HL-60 (cell line): ENCODE measurements around the gene ABCF1.

Experiments
- DNase-seq, 2 experiments: peaks; one replicate each; pipeline ENCODE4 v3.0.0-alpha.2; 2010 to 2020; ENCODE audit warnings: low read depth in 1 of 2, low spot score in 1 of 2
- H3K27ac ChIP-seq: fragments of 250-450 bp; sonication (Bioruptor Pico); replicated peaks from 2 replicates; pipeline ENCODE4 v1.5.1; 2020; ENCODE audit warnings: mild to moderate bottlenecking, moderate library complexity
- H3K27me3 ChIP-seq: fragments of 250-450 bp; sonication (Bioruptor Pico); 2 replicates; pipeline ENCODE4 v1.5.1; 2021; ENCODE audit warnings: mild to moderate bottlenecking, moderate library complexity; ENCODE audit not compliant: insufficient read depth, poor library complexity, severe bottlenecking
- H3K4me3 ChIP-seq: replicated peaks from 2 replicates; pipeline ENCODE4 v1.5.1; 2011; ENCODE audit warnings: mild to moderate bottlenecking, control low read depth, low read length; ENCODE audit not compliant: insufficient read depth
- GABPA ChIP-seq: IDR thresholded peaks from 2 replicates; pipeline ENCODE4 v1.6.1; 2012; ENCODE audit warnings: low read depth
- POLR2AphosphoS5 ChIP-seq: IDR thresholded peaks from 2 replicates; pipeline ENCODE4 v1.6.1; 2012; ENCODE audit warnings: low read depth
- SPI1 ChIP-seq: IDR thresholded peaks from 2 replicates; pipeline ENCODE4 v1.6.1; 2012; ENCODE audit warnings: low read depth, mild to moderate bottlenecking, borderline replicate concordance
- TF ChIP-seq, protein P1 (sequence below): IDR thresholded peaks from one replicate; pipeline ENCODE4 v1.5.1; 2011; ENCODE audit warnings: low read length, control low read depth, inconsistent platforms; ENCODE audit not compliant: insufficient read depth
- TF ChIP-seq, protein P2 (sequence below): IDR thresholded peaks from 2 replicates; pipeline ENCODE4 v1.6.1; 2012; ENCODE audit warnings: low read depth; ENCODE audit not compliant: insufficient replicate concordance

Gene ABCF1

DNA sequence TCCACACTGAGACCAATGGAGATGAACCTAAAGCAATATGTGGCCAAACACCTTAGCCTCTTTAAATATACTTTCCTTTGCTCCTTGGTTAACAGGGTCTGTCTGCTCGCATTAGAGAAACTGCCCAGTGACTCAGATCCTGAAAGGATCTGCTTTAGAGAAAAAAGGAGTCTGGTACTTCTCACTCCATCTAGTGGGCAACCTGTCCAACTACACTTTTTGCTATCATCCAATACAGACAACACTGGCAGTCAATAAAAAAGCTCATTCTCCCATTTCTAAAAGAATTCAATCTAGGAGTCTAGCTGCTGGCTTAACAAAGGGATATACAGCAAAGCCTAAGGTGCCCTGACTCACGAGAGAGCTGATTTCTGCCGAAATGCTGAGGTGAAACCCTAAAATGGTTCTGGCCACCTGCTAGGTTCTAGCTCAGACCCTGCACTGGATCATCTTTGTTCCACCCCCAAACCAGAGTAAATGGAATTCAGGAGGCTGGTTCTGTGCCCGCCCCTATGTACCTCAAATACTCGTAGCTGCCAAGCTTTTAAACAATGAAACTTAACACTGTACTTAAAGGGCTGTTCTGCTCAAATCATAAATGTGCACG, 26.5 kb upstream of the ABCF1 start:
- no peak overlapping the region for H3K4me3 ChIP-seq
- H3K27me3 ChIP-seq, result no peaks in the 10 kb centered on the region
- H3K27ac ChIP-seq, result no peak overlapping the region
- TF ChIP-seq, protein P1, sequence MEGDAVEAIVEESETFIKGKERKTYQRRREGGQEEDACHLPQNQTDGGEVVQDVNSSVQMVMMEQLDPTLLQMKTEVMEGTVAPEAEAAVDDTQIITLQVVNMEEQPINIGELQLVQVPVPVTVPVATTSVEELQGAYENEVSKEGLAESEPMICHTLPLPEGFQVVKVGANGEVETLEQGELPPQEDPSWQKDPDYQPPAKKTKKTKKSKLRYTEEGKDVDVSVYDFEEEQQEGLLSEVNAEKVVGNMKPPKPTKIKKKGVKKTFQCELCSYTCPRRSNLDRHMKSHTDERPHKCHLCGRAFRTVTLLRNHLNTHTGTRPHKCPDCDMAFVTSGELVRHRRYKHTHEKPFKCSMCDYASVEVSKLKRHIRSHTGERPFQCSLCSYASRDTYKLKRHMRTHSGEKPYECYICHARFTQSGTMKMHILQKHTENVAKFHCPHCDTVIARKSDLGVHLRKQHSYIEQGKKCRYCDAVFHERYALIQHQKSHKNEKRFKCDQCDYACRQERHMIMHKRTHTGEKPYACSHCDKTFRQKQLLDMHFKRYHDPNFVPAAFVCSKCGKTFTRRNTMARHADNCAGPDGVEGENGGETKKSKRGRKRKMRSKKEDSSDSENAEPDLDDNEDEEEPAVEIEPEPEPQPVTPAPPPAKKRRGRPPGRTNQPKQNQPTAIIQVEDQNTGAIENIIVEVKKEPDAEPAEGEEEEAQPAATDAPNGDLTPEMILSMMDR, result peak; percentile 62
- TF ChIP-seq POLR2AphosphoS5, result no peak
- DNase-seq, result peak in 1 of 2 experiments; percentile 33

DNA sequence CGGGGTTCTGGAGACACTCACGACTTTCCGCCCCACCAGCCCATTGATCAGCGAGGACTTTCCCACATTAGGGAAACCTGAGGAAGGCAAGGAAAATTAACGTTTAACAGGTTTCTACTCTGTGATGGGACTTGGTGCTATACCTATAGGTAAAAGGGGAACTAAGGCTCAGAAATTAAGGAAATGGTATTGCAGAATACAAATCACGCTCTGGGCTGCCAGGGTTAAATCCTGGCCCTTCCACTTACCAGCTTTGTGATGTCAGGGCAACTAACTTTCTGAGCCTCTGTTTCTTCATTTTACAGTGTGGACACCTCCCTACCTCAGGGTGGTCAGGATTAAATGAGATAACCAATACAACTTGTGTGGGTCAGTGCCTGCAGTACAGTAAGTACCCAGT, 23.8 kb upstream of the ABCF1 start:
- Histone ChIP-seq H3K27ac (no peak overlapping the region), H3K4me3 (no peak overlapping the region), H3K27me3 (no peaks in the 10 kb centered on the region)
- DNase-seq, result peak in 1 of 2 experiments; percentile 54
- TF ChIP-seq, protein P1, result no peak
- TF ChIP-seq, protein P2, sequence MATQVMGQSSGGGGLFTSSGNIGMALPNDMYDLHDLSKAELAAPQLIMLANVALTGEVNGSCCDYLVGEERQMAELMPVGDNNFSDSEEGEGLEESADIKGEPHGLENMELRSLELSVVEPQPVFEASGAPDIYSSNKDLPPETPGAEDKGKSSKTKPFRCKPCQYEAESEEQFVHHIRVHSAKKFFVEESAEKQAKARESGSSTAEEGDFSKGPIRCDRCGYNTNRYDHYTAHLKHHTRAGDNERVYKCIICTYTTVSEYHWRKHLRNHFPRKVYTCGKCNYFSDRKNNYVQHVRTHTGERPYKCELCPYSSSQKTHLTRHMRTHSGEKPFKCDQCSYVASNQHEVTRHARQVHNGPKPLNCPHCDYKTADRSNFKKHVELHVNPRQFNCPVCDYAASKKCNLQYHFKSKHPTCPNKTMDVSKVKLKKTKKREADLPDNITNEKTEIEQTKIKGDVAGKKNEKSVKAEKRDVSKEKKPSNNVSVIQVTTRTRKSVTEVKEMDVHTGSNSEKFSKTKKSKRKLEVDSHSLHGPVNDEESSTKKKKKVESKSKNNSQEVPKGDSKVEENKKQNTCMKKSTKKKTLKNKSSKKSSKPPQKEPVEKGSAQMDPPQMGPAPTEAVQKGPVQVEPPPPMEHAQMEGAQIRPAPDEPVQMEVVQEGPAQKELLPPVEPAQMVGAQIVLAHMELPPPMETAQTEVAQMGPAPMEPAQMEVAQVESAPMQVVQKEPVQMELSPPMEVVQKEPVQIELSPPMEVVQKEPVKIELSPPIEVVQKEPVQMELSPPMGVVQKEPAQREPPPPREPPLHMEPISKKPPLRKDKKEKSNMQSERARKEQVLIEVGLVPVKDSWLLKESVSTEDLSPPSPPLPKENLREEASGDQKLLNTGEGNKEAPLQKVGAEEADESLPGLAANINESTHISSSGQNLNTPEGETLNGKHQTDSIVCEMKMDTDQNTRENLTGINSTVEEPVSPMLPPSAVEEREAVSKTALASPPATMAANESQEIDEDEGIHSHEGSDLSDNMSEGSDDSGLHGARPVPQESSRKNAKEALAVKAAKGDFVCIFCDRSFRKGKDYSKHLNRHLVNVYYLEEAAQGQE, result no peak
- TF ChIP-seq GABPA, result no peak
- TF ChIP-seq SPI1, result peak; percentile 84
- peak; percentile 49; the same call in 1 of the 2 replicates for TF ChIP-seq POLR2AphosphoS5

DNA sequence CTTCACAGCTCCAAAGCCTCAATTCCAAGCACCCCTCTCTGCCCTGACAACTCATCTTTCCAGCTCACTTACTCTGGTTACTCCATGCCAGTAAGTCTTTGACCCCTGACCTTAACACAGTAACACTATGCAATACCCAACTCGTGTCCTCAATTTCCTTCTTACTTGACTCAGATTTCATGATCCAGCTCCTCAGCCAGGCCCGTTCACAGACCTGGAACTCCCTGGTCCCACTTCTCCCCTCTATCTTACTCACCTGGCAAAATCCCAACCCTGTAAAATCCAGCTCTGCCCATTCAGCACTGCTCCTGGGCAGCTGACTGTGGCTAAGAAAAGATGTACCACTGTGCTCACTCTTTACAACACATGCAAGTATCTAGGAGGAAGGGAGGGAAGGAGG, 22.9 kb upstream of the ABCF1 start:
- Histone ChIP-seq H3K4me3 (no peak overlapping the region), H3K27me3 (no peaks in the 10 kb centered on the region), H3K27ac (no peak overlapping the region)
- TF ChIP-seq SPI1 (no peak), POLR2AphosphoS5 (no peak), GABPA (no peak)
- TF ChIP-seq, protein P1, result no peak
- TF ChIP-seq, protein P2, result no peak
- no peak for DNase-seq

DNA sequence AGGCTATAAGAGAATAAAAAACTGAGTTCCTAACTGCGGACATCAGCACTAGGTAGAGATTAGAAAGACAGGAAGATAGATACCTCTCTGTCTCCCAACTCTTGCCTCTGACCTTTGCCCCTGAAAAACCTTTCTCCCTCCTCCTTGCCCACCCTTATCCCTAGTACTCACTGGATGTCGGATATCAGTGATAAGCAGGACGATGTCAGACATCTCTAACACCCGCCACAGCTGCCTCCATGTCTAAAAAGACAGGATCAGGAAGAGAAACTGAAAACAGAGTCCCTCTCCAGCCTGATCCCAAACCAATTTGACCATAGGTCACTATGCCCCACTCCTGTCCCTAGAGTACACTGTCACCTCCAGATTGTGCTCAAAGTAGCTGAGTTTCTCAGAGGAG, 16.8 kb upstream of the ABCF1 start:
- TF ChIP-seq, protein P2, result no peak
- TF ChIP-seq, protein P1, result no peak
- TF ChIP-seq GABPA (no peak), SPI1 (no peak), POLR2AphosphoS5 (no peak)
- Histone ChIP-seq H3K4me3 (no peak overlapping the region), H3K27me3 (no peaks in the 10 kb centered on the region), H3K27ac (no peak overlapping the region)
- no peak for DNase-seq
